GM23338 (cell line): ENCODE measurements around the gene KDSR. TPM values are rescaled to one million over a fixed set of nuclear protein-coding genes. Genes with fewer than 3 reads are reported as not detected.

Source experiments
- ATAC-seq: fragments of 200-7000 bp; cut with Tn5 transposase; 3 replicates; pipeline ENCODE4 v1.9.1; 2020
- DNase-seq: peaks from one replicate; pipeline ENCODE4 v3.0.0-alpha.2; 2015; ENCODE audit warnings: low spot score
- H2AFZ ChIP-seq: fragments of 200-600 bp; sonication (generic); 2 replicates; pipeline ENCODE4 v1.8.0; 2016; ENCODE audit warnings: antibody characterized with exemption, mild to moderate bottlenecking, moderate library complexity
- H3F3A ChIP-seq: fragments of 200-600 bp; sonication (generic); replicated peaks from 2 replicates; pipeline ENCODE4 v1.8.0; 2017; ENCODE audit warnings: antibody characterized with exemption, mixed run types, low read depth
- H3K27ac ChIP-seq: fragments of 200-600 bp; sonication (generic); 2 replicates; pipeline ENCODE4 v1.6.1; 2016; ENCODE audit warnings: low read depth
- H3K27me3 ChIP-seq: fragments of 200-600 bp; sonication (generic); 2 replicates; pipeline ENCODE4 v1.8.0; 2016; ENCODE audit warnings: mild to moderate bottlenecking, mixed run types, moderate library complexity; ENCODE audit not compliant: insufficient read depth
- H3K36me3 ChIP-seq: fragments of 200-600 bp; sonication (generic); 2 replicates; pipeline ENCODE4 v1.8.0; 2016; ENCODE audit warnings: mild to moderate bottlenecking; ENCODE audit not compliant: insufficient read depth
- H3K4me1 ChIP-seq: fragments of 200-600 bp; sonication (generic); 2 replicates; pipeline ENCODE4 v1.8.0; 2016; ENCODE audit warnings: mild to moderate bottlenecking, moderate library complexity; ENCODE audit not compliant: insufficient read depth
- H3K4me2 ChIP-seq: fragments of 200-600 bp; sonication (generic); 2 replicates; pipeline ENCODE4 v1.7.1; 2017; ENCODE audit warnings: mixed run types
- H3K4me3 ChIP-seq: fragments of 200-600 bp; sonication (generic); 2 replicates; pipeline ENCODE4 v1.6.1; 2016; ENCODE audit warnings: mixed run types
- H3K79me2 ChIP-seq: fragments of 200-600 bp; sonication (generic); replicated peaks from 2 replicates; pipeline ENCODE4 v1.8.0; 2017; ENCODE audit warnings: mild to moderate bottlenecking; ENCODE audit not compliant: insufficient read depth
- H3K9me2 ChIP-seq: fragments of 200-600 bp; sonication (generic); 2 replicates; pipeline ENCODE4 v1.8.0; 2017; ENCODE audit not compliant: insufficient read depth
- H4K20me1 ChIP-seq: fragments of 200-600 bp; sonication (generic); replicated peaks from 2 replicates; pipeline ENCODE4 v1.8.0; 2017; ENCODE audit warnings: mild to moderate bottlenecking; ENCODE audit not compliant: insufficient read depth
- H3K27ac Mint-ChIP-seq: 2 replicates; pipeline ENCODE4 v1.8.0; 2020; ENCODE audit warnings: inconsistent platforms, mild to moderate bottlenecking, moderate library complexity, mixed read lengths
- H3K27me3 Mint-ChIP-seq: 3 replicates; pipeline ENCODE4 v1.8.0; 2022; ENCODE audit warnings: low read depth, mild to moderate bottlenecking, moderate library complexity, mixed read lengths, inconsistent platforms; ENCODE audit not compliant: insufficient read depth, poor library complexity
- H3K36me3 Mint-ChIP-seq: 3 replicates; pipeline ENCODE4 v1.8.0; 2021; ENCODE audit warnings: low read depth, mild to moderate bottlenecking, inconsistent platforms, moderate library complexity, mixed read lengths
- H3K4me1 Mint-ChIP-seq: 3 replicates; pipeline ENCODE4 v1.8.0; 2020; ENCODE audit warnings: mild to moderate bottlenecking, inconsistent platforms, mixed read lengths
- H3K4me3 Mint-ChIP-seq: 3 replicates; pipeline ENCODE4 v1.8.0; 2021; ENCODE audit warnings: moderate library complexity, mild to moderate bottlenecking, inconsistent platforms, mixed read lengths
- H3K9me3 Mint-ChIP-seq: 3 replicates; pipeline ENCODE4 v1.8.0; 2020; ENCODE audit warnings: moderate library complexity, mild to moderate bottlenecking, inconsistent platforms, mixed read lengths
- EZH2phosphoT487 ChIP-seq: fragments of 200-600 bp; sonication (generic); IDR thresholded peaks from one replicate; pipeline ENCODE4 v1.8.1; 2018; ENCODE audit warnings: antibody characterized with exemption; ENCODE audit not compliant: unreplicated experiment
- JUNB ChIP-seq: IDR thresholded peaks from one replicate; pipeline ENCODE4 v1.6.1; 2016; ENCODE audit warnings: antibody characterized with exemption; ENCODE audit not compliant: unreplicated experiment
- POLR2AphosphoS5 ChIP-seq: IDR thresholded peaks from 2 replicates; pipeline ENCODE4 v1.6.1; 2016; ENCODE audit warnings: antibody characterized with exemption, low read depth
- STAT1 ChIP-seq: IDR thresholded peaks from one replicate; pipeline ENCODE4 v1.6.1; 2016; ENCODE audit warnings: antibody characterized with exemption; ENCODE audit not compliant: unreplicated experiment
- ZNF114 ChIP-seq: fragments of 250-450 bp; sonication (Bioruptor Pico); IDR thresholded peaks from 2 replicates; pipeline ENCODE4 v1.5.0; 2020; ENCODE audit warnings: mild to moderate bottlenecking, moderate library complexity
- ZNF331 ChIP-seq: fragments of 250-450 bp; sonication (Bioruptor Pico); IDR thresholded peaks from 2 replicates; pipeline ENCODE4 v1.5.0; 2020; ENCODE audit warnings: low read depth, mild to moderate bottlenecking, moderate library complexity
- ZNF462 ChIP-seq: fragments of 250-450 bp; sonication (Bioruptor Pico); IDR thresholded peaks from 2 replicates; pipeline ENCODE4 v1.5.0; 2020; ENCODE audit warnings: mild to moderate bottlenecking, moderate library complexity
- polyA plus RNA-seq: library from polyadenylated mRNA; unstranded; fragments of >200 nt; fragmentation: Nextera tagmentation; extraction: Ambion mirVana; gene quantifications from 2 replicates; pipeline ENCODE4 v1.2.1, GENCODE V29; 2016
- total RNA-seq: library from RNA; depleted of rRNA; stranded (reverse); fragments of >200 nt; shearing (Covaris generic); gene quantifications from 2 replicates; pipeline ENCODE4 v1.2.3, GENCODE V29; 2014
- TF ChIP-seq, protein P1 (sequence below): IDR thresholded peaks from one replicate; pipeline ENCODE4 v1.6.1; 2018; ENCODE audit warnings: antibody characterized with exemption; ENCODE audit not compliant: unreplicated experiment
- TF ChIP-seq, protein P2 (sequence below): IDR thresholded peaks from 2 replicates; pipeline ENCODE4 v1.6.1; 2016; ENCODE audit warnings: antibody characterized with exemption
- TF ChIP-seq, protein P3 (sequence below), 2 experiments: fragments of 200-600 bp in 1 of 2; sonication (generic) in 1 of 2; conservative IDR thresholded peaks; 2 replicates each; pipeline versions ENCODE4 v1.5.1 to v1.6.1; 2016 to 2017; ENCODE audit warnings: antibody characterized with exemption in 2 of 2, low read depth in 2 of 2, mild to moderate bottlenecking in 2 of 2, moderate library complexity in 1 of 2

The KDSR gene
- total and polyA plus RNA-seq, 2 experiments from 2014 or later: 23.7 to 36.3 TPM

DNA sequence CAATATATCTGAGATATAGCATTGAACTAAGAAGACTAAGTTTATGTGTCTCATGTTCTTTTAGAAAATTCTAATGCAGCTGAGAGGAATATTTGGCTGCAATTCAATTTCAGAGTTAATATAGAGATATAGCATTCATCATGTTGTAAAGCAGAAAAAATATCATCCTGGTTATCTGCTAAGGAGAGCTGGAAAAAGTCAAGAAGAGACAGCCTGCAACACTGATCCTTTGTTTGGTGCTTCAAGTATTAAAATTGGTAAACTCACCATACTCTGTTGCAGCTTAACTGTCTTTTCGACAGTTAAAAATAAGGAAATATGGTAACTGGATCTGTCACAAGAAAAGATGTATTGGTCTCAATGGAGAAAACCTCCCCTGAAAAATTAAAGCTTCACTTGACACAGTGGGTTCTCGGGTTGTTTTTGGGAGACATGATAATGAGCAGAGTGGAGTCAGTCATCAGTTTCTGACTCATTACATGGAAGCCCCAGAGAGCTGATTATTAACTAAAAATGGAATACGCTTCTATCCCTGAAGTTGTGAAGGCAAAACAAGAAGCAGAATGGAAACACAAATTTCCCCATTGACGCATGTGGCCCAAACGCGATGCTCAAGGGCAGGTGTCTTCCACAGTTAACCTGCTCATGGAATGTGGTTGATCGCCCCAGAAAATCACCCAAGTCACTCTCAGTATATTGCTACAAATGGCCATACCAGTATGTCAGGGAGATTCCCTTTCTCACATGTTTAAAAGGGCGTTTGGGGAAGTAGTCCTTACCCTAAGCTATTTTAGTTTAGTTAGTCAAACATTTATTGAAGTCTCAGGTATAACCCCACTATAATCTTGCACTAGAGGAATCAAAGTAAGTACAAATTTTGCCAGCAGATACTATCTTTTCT lies 55.6 kb downstream of the KDSR start (continued):
- TF ChIP-seq, protein P1, sequence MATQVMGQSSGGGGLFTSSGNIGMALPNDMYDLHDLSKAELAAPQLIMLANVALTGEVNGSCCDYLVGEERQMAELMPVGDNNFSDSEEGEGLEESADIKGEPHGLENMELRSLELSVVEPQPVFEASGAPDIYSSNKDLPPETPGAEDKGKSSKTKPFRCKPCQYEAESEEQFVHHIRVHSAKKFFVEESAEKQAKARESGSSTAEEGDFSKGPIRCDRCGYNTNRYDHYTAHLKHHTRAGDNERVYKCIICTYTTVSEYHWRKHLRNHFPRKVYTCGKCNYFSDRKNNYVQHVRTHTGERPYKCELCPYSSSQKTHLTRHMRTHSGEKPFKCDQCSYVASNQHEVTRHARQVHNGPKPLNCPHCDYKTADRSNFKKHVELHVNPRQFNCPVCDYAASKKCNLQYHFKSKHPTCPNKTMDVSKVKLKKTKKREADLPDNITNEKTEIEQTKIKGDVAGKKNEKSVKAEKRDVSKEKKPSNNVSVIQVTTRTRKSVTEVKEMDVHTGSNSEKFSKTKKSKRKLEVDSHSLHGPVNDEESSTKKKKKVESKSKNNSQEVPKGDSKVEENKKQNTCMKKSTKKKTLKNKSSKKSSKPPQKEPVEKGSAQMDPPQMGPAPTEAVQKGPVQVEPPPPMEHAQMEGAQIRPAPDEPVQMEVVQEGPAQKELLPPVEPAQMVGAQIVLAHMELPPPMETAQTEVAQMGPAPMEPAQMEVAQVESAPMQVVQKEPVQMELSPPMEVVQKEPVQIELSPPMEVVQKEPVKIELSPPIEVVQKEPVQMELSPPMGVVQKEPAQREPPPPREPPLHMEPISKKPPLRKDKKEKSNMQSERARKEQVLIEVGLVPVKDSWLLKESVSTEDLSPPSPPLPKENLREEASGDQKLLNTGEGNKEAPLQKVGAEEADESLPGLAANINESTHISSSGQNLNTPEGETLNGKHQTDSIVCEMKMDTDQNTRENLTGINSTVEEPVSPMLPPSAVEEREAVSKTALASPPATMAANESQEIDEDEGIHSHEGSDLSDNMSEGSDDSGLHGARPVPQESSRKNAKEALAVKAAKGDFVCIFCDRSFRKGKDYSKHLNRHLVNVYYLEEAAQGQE: no peak
- TF ChIP-seq POLR2AphosphoS5: no peak
- no peak for TF ChIP-seq JUNB

GRCh38 chr18:63309422-63309821 lies 57.6 kb downstream of the KDSR start:
- Mint-ChIP-seq H3K9me3 (no peaks in the 10 kb centered on the region), H3K4me3 (no peak overlapping the region), H3K4me1 (peaks cover 2% of the 10 kb centered on the region; the same call in 1 of the 3 replicates), H3K36me3 (no peaks in the 10 kb centered on the region), H3K27me3 (no peaks in the 10 kb centered on the region), H3K27ac (no peak overlapping the region)
- H2AFZ ChIP-seq: no peak overlapping the region
- H3F3A ChIP-seq: no peaks in the 10 kb centered on the region
- no peaks in the 10 kb centered on the region for H3K4me1 ChIP-seq
- DNase-seq (no peak), ATAC-seq (no peak)
- H3K9me2 ChIP-seq: 0 out of 2 replicates have a peak, but pooled peaks cover 4% of the 10 kb centered on the region
- H3K4me2 ChIP-seq: no peak overlapping the region
- no peak overlapping the region for H3K4me3 ChIP-seq
- H3K27me3 ChIP-seq: no peaks in the 10 kb centered on the region
- H4K20me1 ChIP-seq: no peaks in the 10 kb centered on the region
- H3K79me2 ChIP-seq: no peaks in the 10 kb centered on the region
- H3K27ac ChIP-seq: no peak overlapping the region
- no peaks in the 10 kb centered on the region for H3K36me3 ChIP-seq
- TF ChIP-seq EZH2phosphoT487: no peak
- TF ChIP-seq JUNB: no peak
- TF ChIP-seq STAT1: no peak
- TF ChIP-seq, protein P2, sequence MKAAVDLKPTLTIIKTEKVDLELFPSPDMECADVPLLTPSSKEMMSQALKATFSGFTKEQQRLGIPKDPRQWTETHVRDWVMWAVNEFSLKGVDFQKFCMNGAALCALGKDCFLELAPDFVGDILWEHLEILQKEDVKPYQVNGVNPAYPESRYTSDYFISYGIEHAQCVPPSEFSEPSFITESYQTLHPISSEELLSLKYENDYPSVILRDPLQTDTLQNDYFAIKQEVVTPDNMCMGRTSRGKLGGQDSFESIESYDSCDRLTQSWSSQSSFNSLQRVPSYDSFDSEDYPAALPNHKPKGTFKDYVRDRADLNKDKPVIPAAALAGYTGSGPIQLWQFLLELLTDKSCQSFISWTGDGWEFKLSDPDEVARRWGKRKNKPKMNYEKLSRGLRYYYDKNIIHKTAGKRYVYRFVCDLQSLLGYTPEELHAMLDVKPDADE: no peak
- TF ChIP-seq POLR2AphosphoS5: no peak
- no peak for TF ChIP-seq ZNF114 (CRISPR knock-in tag)
- TF ChIP-seq, protein P3, sequence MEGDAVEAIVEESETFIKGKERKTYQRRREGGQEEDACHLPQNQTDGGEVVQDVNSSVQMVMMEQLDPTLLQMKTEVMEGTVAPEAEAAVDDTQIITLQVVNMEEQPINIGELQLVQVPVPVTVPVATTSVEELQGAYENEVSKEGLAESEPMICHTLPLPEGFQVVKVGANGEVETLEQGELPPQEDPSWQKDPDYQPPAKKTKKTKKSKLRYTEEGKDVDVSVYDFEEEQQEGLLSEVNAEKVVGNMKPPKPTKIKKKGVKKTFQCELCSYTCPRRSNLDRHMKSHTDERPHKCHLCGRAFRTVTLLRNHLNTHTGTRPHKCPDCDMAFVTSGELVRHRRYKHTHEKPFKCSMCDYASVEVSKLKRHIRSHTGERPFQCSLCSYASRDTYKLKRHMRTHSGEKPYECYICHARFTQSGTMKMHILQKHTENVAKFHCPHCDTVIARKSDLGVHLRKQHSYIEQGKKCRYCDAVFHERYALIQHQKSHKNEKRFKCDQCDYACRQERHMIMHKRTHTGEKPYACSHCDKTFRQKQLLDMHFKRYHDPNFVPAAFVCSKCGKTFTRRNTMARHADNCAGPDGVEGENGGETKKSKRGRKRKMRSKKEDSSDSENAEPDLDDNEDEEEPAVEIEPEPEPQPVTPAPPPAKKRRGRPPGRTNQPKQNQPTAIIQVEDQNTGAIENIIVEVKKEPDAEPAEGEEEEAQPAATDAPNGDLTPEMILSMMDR (conservative IDR thresholded peaks at IDR 0.05; ENCODE audit: low read depth in 2 of 2): no peak
- no peak for TF ChIP-seq ZNF331 (CRISPR knock-in tag)
- no peak for TF ChIP-seq ZNF462
